ENCODE data around the gene RIPOR3.
"Not testable (repeated sequence)": the region's sequence is repeated elsewhere in the genome, so short reads cannot be mapped to it uniquely, and the experiment has no call there.

RIPOR3 gene

DNA sequence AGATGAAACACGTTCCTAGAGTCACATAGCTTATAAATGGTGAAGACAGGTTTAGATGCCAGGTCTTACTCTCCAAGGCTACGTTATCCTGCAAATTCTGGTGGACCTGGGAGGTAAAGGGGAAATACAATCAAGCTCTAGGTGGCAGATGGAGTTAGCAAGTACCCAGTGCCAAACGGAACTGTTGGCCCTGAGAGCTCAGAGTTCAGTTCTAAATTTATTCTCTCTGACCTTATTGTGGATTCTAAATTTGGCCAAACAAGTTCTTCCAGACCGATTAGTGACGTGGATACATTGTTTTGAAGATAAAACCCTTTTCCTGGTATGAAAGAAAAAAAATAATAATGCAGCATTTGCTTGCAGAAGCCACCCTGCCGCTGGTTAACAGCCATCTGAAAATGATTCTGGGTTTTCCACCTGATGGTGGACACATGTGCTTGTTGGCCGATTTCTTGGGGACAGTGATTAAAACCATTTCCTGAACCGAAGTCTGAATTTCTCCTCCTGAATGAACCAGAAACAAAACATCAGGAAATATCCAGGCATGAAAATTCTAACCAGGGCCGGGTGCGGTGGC is 32.5 kb downstream of the RIPOR3 start:
- DNase-seq (ENCODE audit: low read depth in 2 of 2) = no peak

DNA sequence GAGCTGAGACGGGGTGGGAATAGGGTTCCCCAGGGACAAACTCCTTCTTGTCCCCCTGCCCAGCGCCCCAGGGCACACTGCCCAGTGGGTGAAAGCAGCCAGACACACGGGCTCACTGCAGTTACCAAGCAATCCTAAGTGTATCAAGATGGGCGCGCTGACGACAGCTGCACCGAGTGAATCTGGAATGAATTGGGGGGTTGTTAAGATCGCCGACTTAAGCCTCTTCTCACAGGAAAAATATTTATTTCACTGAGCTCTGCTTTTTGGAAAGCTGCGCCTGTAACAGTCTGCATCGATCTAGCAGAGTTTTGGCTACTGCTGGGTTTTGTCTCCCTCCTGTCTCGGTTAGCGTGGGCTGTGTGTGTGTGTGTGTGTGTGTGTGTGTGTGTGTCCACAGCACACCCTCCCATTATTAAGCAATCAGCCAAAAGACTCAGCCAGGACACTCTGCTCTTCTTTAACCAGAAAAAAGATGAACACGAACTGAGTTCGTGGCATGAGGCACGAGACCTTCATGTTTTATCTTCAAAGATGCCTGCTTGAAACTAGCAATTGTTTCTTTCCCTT is 35.9 kb downstream of the RIPOR3 start:
- no peak for DNase-seq (ENCODE audit: low read depth in 2 of 2)

- no peak for DNase-seq (ENCODE audit: low read depth in 2 of 2)
Observed at GRCh38 chr20:50654904-50655303, 36.4 kb downstream of the RIPOR3 start.

DNA sequence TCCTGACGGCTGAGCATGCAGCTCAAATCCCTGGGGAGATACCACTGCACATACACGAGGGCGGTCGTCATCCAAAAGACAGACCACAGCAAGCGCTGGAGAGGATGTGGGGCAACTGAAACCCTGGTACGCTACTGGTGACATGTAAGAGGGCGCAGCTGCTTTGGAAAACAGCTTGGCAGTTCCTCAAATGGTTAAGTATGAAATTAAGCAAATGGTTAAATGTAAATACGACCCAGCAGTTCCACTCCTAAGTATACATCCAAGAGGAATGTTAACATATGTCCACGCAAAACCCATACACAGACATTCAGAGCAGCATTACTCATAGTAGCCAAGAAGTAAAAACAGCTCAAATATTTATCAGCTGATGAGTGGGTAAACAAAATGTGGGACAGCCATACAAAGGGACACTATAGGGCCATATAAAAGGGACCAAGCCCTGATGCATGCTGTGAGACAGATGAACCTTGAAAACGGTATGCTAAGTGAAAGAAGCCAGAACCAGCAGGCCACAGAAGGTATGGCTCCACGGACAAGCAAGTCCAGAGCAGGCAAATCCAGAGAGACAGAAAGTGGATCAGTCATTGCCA is 38.5 kb downstream of the RIPOR3 start:
- no peak for DNase-seq (ENCODE audit: low read depth in 2 of 2)

DNA sequence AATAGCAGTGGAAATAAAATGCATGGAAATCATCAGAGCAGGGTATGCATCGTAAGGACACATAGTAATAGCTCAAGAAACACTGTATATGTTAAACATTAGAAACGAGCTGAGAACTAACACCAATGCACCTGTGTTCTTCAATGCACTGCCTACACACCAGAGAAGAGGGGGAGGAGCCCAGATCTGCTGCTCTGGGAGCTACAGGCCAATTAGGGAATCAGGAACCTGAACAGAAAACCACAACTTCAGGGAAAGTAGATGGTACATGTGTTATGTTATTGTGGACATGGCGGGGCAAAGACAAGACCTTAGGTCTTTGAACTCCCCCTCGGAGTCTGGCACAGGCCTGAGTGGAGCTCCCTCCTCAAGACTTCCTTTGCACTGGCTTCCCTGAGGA is 39.7 kb downstream of the RIPOR3 start:
- DNase-seq (ENCODE audit: low read depth in 2 of 2) = no peak

DNA sequence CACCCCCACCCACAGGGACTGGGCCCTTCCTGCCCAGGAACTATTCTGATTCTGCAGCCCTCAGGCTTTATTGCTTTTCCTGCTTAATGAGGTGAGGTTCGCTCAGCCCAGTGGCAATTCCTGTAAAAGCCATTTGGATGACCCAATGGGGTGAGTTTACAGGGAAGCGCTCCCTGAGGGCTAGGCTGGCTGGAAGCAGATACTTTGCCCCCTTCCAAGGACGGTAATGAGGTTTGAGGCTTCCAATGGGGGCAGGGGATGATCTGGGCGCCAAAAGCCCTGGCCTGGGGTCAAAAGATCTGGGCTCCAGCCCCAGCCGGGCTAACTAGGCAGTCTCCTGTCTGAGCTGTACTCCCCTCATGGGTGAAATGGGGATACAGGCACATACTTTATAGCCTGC is 41.8 kb downstream of the RIPOR3 start:
- DNase-seq (ENCODE audit: low read depth in 2 of 2) = no peak

DNA sequence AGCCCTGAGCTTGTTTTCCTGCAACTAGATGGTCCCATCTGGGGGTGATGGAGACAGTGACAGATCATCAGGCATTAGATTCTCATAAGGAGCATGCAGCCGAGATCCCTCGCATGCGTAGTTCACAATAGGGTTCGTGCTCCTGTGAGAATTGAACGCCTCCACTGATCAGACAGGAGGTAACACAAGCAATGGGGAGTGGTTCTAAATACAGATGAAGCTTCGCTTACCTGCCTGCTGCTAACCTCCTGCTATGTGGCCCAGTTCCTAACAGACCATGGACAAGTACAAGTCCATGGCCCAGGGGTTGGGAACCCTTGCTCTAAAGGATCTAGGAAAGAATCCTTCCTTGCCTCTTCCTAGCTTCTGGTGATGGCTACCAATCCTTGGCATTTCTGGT is 42.7 kb downstream of the RIPOR3 start:
- DNase-seq (ENCODE audit: low read depth in 2 of 2) = no peak

- DNase-seq (ENCODE audit: low read depth in 2 of 2) = no peak
Observed at GRCh38 chr20:50646483-50646996, 44.8 kb downstream of the RIPOR3 start.

GRCh38 chr20:50645253-50646068 is 45.9 kb downstream of the RIPOR3 start:
- no peak for DNase-seq (ENCODE audit: low read depth in 2 of 2)

DNA sequence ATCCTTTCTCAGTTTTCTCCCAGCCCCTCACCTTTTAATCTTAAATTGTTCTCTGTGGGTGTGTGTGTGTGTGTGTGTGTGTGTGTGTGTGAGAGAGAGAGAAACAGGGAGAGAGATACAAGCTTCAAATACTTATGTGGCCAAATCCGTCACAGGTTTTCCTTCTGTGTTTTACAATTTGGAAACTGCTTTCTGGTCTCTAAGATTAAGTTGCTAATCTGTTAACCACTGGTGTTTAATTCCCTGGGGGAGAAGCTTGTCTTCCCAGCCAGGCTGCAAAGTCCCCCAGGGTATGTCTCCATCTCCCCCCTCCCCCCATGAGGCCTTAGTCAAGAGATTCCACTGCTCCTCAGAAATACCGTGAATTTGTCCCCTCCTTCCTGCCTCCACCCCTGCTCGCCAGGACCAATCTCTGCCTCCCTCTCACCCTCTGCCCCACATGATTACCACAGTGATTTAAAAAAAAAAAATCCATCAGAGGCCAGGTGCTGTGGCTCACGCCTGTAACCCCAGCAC is 49.0 kb downstream of the RIPOR3 start:
- no peak for DNase-seq (ENCODE audit: low read depth in 2 of 2)

- not testable (repeated sequence) for DNase-seq (ENCODE audit: low read depth in 2 of 2)
Observed at GRCh38 chr20:50641625-50642287, 49.6 kb downstream of the RIPOR3 start.

GRCh38 chr20:50639971-50640711 is 51.2 kb downstream of the RIPOR3 start:
- DNase-seq (ENCODE audit: low read depth in 2 of 2) = not testable (repeated sequence)

DNA sequence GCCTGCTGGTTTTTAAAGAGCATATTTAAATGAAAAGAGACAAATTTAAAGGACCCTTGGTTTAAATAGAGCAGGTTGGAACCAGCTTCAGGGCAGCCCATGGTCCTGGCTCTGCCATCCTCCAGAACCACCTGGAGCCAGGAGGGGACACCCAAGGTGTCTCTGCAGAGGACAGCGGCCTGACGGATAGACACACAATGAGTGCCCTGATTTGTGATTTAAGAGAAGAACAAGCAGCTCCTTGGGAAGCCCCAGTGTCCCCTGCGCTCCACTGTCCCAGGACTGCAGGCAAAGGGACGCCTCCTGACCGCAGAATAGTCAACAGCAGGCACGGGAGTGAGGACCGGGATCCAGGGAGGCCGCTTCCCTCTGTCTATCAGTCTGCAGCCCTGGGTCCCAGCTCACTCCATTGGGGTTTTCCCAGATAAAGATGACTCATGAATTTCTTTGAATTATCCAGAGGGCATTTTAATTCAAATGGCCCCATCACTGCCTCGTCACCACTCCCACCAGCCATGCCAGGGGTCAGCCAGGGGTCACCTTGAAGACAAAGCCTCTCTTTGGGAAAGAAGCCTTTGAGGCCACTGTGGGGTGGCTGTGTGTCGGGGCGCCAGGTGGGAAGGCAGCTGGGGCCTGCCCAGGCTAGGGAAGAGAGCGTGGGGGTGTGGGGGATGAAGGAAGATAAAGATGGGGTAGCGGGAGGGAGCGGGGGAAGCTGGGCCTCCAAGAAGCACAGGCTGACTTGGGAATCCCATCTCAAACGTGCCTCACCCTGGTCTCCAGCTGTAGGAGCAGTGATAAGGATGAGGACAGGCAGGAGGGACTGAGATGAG is 53.1 kb downstream of the RIPOR3 start:
- not testable (repeated sequence) for DNase-seq (ENCODE audit: low read depth in 2 of 2)

- DNase-seq (ENCODE audit: low read depth in 2 of 2) = no peak
Observed at GRCh38 chr20:50636601-50637540, 54.5 kb downstream of the RIPOR3 start.

GRCh38 chr20:50635676-50636600 is 55.4 kb downstream of the RIPOR3 start:
- peak; percentile 28 to 40 for DNase-seq (ENCODE audit: low read depth in 2 of 2)

- DNase-seq (ENCODE audit: low read depth in 2 of 2) = no peak
Observed at GRCh38 chr20:50635014-50635557, 56.3 kb downstream of the RIPOR3 start.

GRCh38 chr20:50634191-50634590 is 57.2 kb downstream of the RIPOR3 start:
- no peak for DNase-seq (ENCODE audit: low read depth in 2 of 2)

GRCh38 chr20:50633361-50633760 is 58.0 kb downstream of the RIPOR3 start:
- DNase-seq (ENCODE audit: low read depth in 2 of 2) = no peak
